ENCODE measurements around the gene PNMA8A.

DNA sequence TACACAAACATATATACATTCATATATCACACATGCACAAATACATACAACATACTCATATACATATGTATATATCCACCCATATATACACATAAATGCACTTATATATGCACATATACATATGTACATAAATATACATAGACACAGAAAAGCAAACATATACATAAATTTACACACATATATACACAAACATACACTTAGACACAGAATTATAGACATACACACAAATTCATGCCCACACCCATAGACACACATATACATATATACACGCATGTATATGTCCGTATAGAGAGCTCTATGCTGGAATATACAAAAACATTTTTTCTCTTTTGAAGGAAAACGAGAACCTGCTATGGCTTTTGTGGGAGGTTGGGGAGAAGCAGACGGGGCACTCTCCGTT, 20.6 kb downstream of the PNMA8A start:
- TF ChIP-seq EZH2 (IDR thresholded peaks at IDR 0.05) (no peak), POLR2AphosphoS5 (IDR thresholded peaks at IDR 0.05; ENCODE audit: low read depth, low read length) (no peak), CEBPB (IDR thresholded peaks at IDR 0.05; ENCODE audit: low read depth) (no peak), SP1 (IDR thresholded peaks at IDR 0.05; ENCODE audit: low read depth) (no peak), SIN3A (IDR thresholded peaks at IDR 0.05; ENCODE audit: low read depth) (no peak), ELF1 (IDR thresholded peaks at IDR 0.05; ENCODE audit: borderline replicate concordance, low read depth) (no peak)
- TF ChIP-seq, protein P1, sequence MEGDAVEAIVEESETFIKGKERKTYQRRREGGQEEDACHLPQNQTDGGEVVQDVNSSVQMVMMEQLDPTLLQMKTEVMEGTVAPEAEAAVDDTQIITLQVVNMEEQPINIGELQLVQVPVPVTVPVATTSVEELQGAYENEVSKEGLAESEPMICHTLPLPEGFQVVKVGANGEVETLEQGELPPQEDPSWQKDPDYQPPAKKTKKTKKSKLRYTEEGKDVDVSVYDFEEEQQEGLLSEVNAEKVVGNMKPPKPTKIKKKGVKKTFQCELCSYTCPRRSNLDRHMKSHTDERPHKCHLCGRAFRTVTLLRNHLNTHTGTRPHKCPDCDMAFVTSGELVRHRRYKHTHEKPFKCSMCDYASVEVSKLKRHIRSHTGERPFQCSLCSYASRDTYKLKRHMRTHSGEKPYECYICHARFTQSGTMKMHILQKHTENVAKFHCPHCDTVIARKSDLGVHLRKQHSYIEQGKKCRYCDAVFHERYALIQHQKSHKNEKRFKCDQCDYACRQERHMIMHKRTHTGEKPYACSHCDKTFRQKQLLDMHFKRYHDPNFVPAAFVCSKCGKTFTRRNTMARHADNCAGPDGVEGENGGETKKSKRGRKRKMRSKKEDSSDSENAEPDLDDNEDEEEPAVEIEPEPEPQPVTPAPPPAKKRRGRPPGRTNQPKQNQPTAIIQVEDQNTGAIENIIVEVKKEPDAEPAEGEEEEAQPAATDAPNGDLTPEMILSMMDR (IDR thresholded peaks at IDR 0.05 in 2 of 3, conservative IDR thresholded peaks at IDR 0.05 in 1 of 3; ENCODE audit: borderline replicate concordance in 1 of 3, insufficient read depth in 1 of 3, low read depth in 2 of 3, low read length in 2 of 3): no peak
